Trophoblast cell (in vitro differentiated cells and primary cell): ENCODE results near the gene LGALS9C.
"Not testable (repeated sequence)": the region's sequence is repeated elsewhere in the genome, so short reads cannot be mapped to it uniquely, and the experiment has no call there.

Experiments
- DNase-seq, 2 donors: peaks; one replicate each; pipeline ENCODE4 v3.0.0-alpha.2; 2016
- H2AFZ ChIP-seq: 2 replicates; pipeline ENCODE4 v1.6.1; 2013; ENCODE audit warnings: low read length, moderate library complexity, mild to moderate bottlenecking; ENCODE audit not compliant: insufficient read depth, poor library complexity
- H2AK5ac ChIP-seq: 2 replicates; pipeline ENCODE4 v1.6.1; 2013; ENCODE audit warnings: mild to moderate bottlenecking, low read length
- H2BK120ac ChIP-seq: 2 replicates; pipeline ENCODE4 v1.6.1; 2013; ENCODE audit warnings: low read length, mild to moderate bottlenecking, moderate library complexity; ENCODE audit not compliant: insufficient read depth, poor library complexity
- H2BK12ac ChIP-seq: 2 replicates; pipeline ENCODE4 v1.6.1; 2013; ENCODE audit warnings: mild to moderate bottlenecking, low read length, moderate library complexity
- H2BK5ac ChIP-seq: 2 replicates; pipeline ENCODE4 v1.6.1; 2013; ENCODE audit warnings: low read length, low read depth, moderate library complexity, mild to moderate bottlenecking; ENCODE audit not compliant: poor library complexity
- H3K14ac ChIP-seq: 2 replicates; pipeline ENCODE4 v1.6.1; 2013; ENCODE audit warnings: mild to moderate bottlenecking, low read length
- H3K18ac ChIP-seq: 2 replicates; pipeline ENCODE4 v1.6.1; 2013; ENCODE audit warnings: mild to moderate bottlenecking, low read length
- H3K23ac ChIP-seq: 2 replicates; pipeline ENCODE4 v1.6.1; 2013; ENCODE audit warnings: low read length
- H3K27ac ChIP-seq: 2 replicates; pipeline ENCODE4 v1.5.1; 2013; ENCODE audit warnings: low read depth, mild to moderate bottlenecking, inconsistent platforms, low read length, moderate library complexity
- H3K27me3 ChIP-seq: 2 replicates; pipeline ENCODE4 v1.6.1; 2013; ENCODE audit warnings: inconsistent platforms, mild to moderate bottlenecking, low read length, moderate library complexity; ENCODE audit not compliant: insufficient read depth
- H3K36me3 ChIP-seq, 2 experiments: 1 replicate in 1 of 2; 2 replicates in 1 of 2; pipeline ENCODE4 v1.6.1; 2013; ENCODE audit warnings: low read length in 2 of 2, mild to moderate bottlenecking in 2 of 2, moderate library complexity in 1 of 2; ENCODE audit not compliant: insufficient read depth in 2 of 2, control insufficient read depth in 1 of 2
- H3K4ac ChIP-seq: 2 replicates; pipeline ENCODE4 v1.6.1; 2013; ENCODE audit warnings: low read depth, mild to moderate bottlenecking, low read length, moderate library complexity
- H3K4me1 ChIP-seq, 2 experiments: 1 replicate in 1 of 2; 2 replicates in 1 of 2; pipeline ENCODE4 v1.6.1; 2013; ENCODE audit warnings: low read length in 2 of 2, mild to moderate bottlenecking in 2 of 2, moderate library complexity in 1 of 2; ENCODE audit not compliant: insufficient read depth in 2 of 2, control insufficient read depth in 1 of 2
- H3K4me2 ChIP-seq: 2 replicates; pipeline ENCODE4 v1.6.1; 2013; ENCODE audit warnings: inconsistent platforms, mild to moderate bottlenecking, low read length, moderate library complexity
- H3K4me3 ChIP-seq: 2 replicates; pipeline ENCODE4 v1.5.1; 2013; ENCODE audit warnings: mild to moderate bottlenecking, low read depth, low read length, inconsistent platforms
- H3K79me1 ChIP-seq: one replicate; pipeline ENCODE4 v1.6.1; 2013; ENCODE audit warnings: low read length
- H3K79me2 ChIP-seq: 2 replicates; pipeline ENCODE4 v1.6.1; 2013; ENCODE audit warnings: low read length, mild to moderate bottlenecking; ENCODE audit not compliant: control insufficient read depth, insufficient read depth, poor library complexity
- H3K9ac ChIP-seq: 2 replicates; pipeline ENCODE4 v1.6.1; 2013; ENCODE audit warnings: mild to moderate bottlenecking, low read length
- H3K9me3 ChIP-seq: 2 replicates; pipeline ENCODE4 v1.6.1; 2013; ENCODE audit warnings: low read depth, mild to moderate bottlenecking, control low read depth, inconsistent platforms, low read length; ENCODE audit not compliant: insufficient read depth
- H4K12ac ChIP-seq: 2 replicates; pipeline ENCODE4 v1.6.1; 2013; ENCODE audit warnings: low read depth, mild to moderate bottlenecking, low read length, moderate library complexity
- H4K8ac ChIP-seq: 2 replicates; pipeline ENCODE4 v1.6.1; 2013; ENCODE audit warnings: low read depth, mild to moderate bottlenecking, low read length, moderate library complexity
- H4K91ac ChIP-seq: one replicate; pipeline ENCODE4 v1.6.1; 2013; ENCODE audit warnings: low read depth, mild to moderate bottlenecking, low read length, moderate library complexity
- WGBS: extraction: QIAGEN DNeasy Blood & Tissue Kit; methylation state at CpG from one replicate; pipeline ENCODE4 v1.1.7; 2013; ENCODE audit warnings: missing lambda C conversion rate; ENCODE audit not compliant: insufficient read length, insufficient coverage; ENCODE audit errors: extremely low coverage; 5-methylcytosine and 5-hydroxymethylcytosine counted together

The LGALS9C gene

DNA sequence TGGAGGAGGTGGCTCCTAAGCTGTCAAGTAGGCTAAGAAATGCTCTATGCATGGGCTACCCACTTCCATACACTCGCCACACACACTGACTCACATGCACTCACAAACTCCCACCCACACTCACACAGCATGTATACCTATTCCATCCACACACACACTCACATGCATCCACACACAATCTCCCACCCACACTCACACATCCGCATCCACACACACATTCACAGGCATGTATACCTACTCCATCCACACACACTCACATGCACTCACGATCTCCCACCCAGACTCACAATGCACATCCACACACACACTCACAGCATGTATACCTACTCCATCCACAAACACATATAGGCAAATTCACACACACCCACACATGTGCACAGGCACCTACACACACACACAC is 32.1 kb downstream of the LGALS9C start:
- not testable (repeated sequence) for H2AK5ac ChIP-seq, H3K36me3 ChIP-seq, H3K23ac ChIP-seq, H3K79me2 ChIP-seq, DNase-seq, H3K9me3 ChIP-seq, H3K27ac ChIP-seq, H4K91ac ChIP-seq, H3K4me1 ChIP-seq, H3K4ac ChIP-seq, H3K14ac ChIP-seq, H3K27me3 ChIP-seq, H3K4me2 ChIP-seq, H3K79me1 ChIP-seq, H2BK5ac ChIP-seq, H3K18ac ChIP-seq, H2AFZ ChIP-seq, H3K4me3 ChIP-seq, H3K9ac ChIP-seq, H2BK120ac ChIP-seq, H4K8ac ChIP-seq, H4K12ac ChIP-seq, H2BK12ac ChIP-seq
- no CpG with 5 or more reads among the region's 3 CpGs for WGBS

GRCh38 chr17:18521100-18521499 is 44.5 kb downstream of the LGALS9C start:
- not testable (repeated sequence) for H3K4me1 ChIP-seq, H4K12ac ChIP-seq, H3K27me3 ChIP-seq, H2AFZ ChIP-seq, H3K4ac ChIP-seq, H3K4me3 ChIP-seq, H4K8ac ChIP-seq, H2AK5ac ChIP-seq, H3K36me3 ChIP-seq, H3K9me3 ChIP-seq, H3K18ac ChIP-seq, H2BK12ac ChIP-seq, H3K14ac ChIP-seq, H2BK5ac ChIP-seq, H4K91ac ChIP-seq, H3K23ac ChIP-seq, H2BK120ac ChIP-seq, H3K79me1 ChIP-seq, H3K79me2 ChIP-seq, DNase-seq, H3K9ac ChIP-seq, H3K27ac ChIP-seq, H3K4me2 ChIP-seq
- no CpG with 5 or more reads among the region's 8 CpGs for WGBS

- not testable (repeated sequence) for H2BK120ac ChIP-seq, H3K36me3 ChIP-seq, DNase-seq, H4K8ac ChIP-seq, H3K4me1 ChIP-seq, H3K23ac ChIP-seq, H3K79me2 ChIP-seq, H3K27me3 ChIP-seq, H3K79me1 ChIP-seq, H2BK5ac ChIP-seq, H2BK12ac ChIP-seq, H2AFZ ChIP-seq, H2AK5ac ChIP-seq, H3K4ac ChIP-seq, H3K4me2 ChIP-seq, H3K14ac ChIP-seq, H4K91ac ChIP-seq, H4K12ac ChIP-seq, H3K4me3 ChIP-seq, H3K18ac ChIP-seq, H3K9ac ChIP-seq, H3K27ac ChIP-seq, H3K9me3 ChIP-seq
- WGBS = no CpG with 5 or more reads among the region's 9 CpGs
These were observed 48.4 kb downstream of the LGALS9C start for GRCh38 chr17:18525015-18525414.

GRCh38 chr17:18526168-18526800 is 49.7 kb downstream of the LGALS9C start:
- not testable (repeated sequence) for H4K12ac ChIP-seq
- WGBS = no CpG with 5 or more reads among the region's 12 CpGs

More at GRCh38 chr17:18526168-18526800, 49.7 kb downstream of the LGALS9C start:
- not testable (repeated sequence) for H3K27me3 ChIP-seq, H4K91ac ChIP-seq, H2BK5ac ChIP-seq, H3K27ac ChIP-seq, H3K9ac ChIP-seq, H4K8ac ChIP-seq, H3K23ac ChIP-seq, H2AK5ac ChIP-seq, H2BK120ac ChIP-seq, H2BK12ac ChIP-seq, DNase-seq, H3K4ac ChIP-seq, H3K79me2 ChIP-seq, H3K9me3 ChIP-seq, H3K36me3 ChIP-seq, H2AFZ ChIP-seq, H3K14ac ChIP-seq, H3K4me2 ChIP-seq, H3K18ac ChIP-seq, H3K79me1 ChIP-seq, H3K4me1 ChIP-seq, H3K4me3 ChIP-seq
